Panc1 (cell line): ENCODE data around the gene UQCRQ. TPM values are rescaled to one million over a fixed set of nuclear protein-coding genes. Genes with fewer than 3 reads are reported as not detected.

Experiments
- ATAC-seq: fragments of 200-7000 bp; cut with Tn5 transposase; 2 replicates; pipeline ENCODE4 v1.9.1; 2020; ENCODE audit warnings: mild to moderate bottlenecking, moderate library complexity
- BruUV-seq: library from RNA; stranded (reverse); fragments of 400-500 nt; replicated peaks from 2 replicates; lab custom pipeline; 2021; lab: Mats Ljungman, UMichigan
- CTCF ChIA-PET: fragments of 300-600 bp; sonication (Branson Sonifier 250); formaldehyde crosslinking; loops from one replicate; lab custom pipeline; 2022; ENCODE audit warnings: antibody characterized with exemption; lab: Charles Lee
- POLR2A ChIA-PET: fragments of 300-600 bp; sonication (Branson Sonifier 250); formaldehyde crosslinking; loops from one replicate; lab custom pipeline; 2022; ENCODE audit warnings: antibody characterized with exemption; lab: Charles Lee
- DNase-seq: peaks from one replicate; pipeline ENCODE4 v3.0.0-alpha.2; 2010; ENCODE audit warnings: low read depth, low spot score
- H3K27ac ChIP-seq: 2 replicates; pipeline ENCODE4 v1.5.1; 2011; ENCODE audit warnings: mild to moderate bottlenecking, low read length, inconsistent platforms
- H3K27me3 ChIP-seq: fragments of 200-500 bp; sonication (Bioruptor generic); 2 replicates; pipeline ENCODE4 v1.6.0; 2014; ENCODE audit warnings: low read length, inconsistent platforms; ENCODE audit not compliant: control insufficient read depth, insufficient read depth
- H3K36me3 ChIP-seq: fragments of 200-500 bp; sonication (Bioruptor generic); 2 replicates; pipeline ENCODE4 v1.5.1; 2014; ENCODE audit warnings: inconsistent platforms, mild to moderate bottlenecking, low read length, moderate library complexity; ENCODE audit not compliant: control insufficient read depth, insufficient read depth
- H3K4me1 ChIP-seq: 2 replicates; pipeline ENCODE4 v1.5.1; 2011; ENCODE audit warnings: inconsistent platforms, mild to moderate bottlenecking, low read length, moderate library complexity; ENCODE audit not compliant: control insufficient read depth, insufficient read depth
- H3K4me3 ChIP-seq, 2 experiments: 2 replicates each; pipeline ENCODE4 v1.5.1; 2011 to 2012; ENCODE audit warnings: low read depth in 2 of 2, low read length in 2 of 2, mild to moderate bottlenecking in 2 of 2, inconsistent platforms in 1 of 2, moderate library complexity in 1 of 2
- H3K9me3 ChIP-seq: fragments of 200-500 bp; sonication (Bioruptor generic); 2 replicates; pipeline ENCODE4 v1.5.1; 2014; ENCODE audit warnings: low read depth, mild to moderate bottlenecking, inconsistent platforms, low read length, moderate library complexity; ENCODE audit not compliant: control insufficient read depth, insufficient read depth
- CTCF ChIP-seq: fragments of 450-650 bp; IDR thresholded peaks from 2 replicates; pipeline ENCODE4 v1.5.1; 2017; ENCODE audit warnings: mild to moderate bottlenecking
- POLR2AphosphoS5 ChIP-seq: IDR thresholded peaks from 2 replicates; pipeline ENCODE4 v1.6.1; 2012; ENCODE audit warnings: mild to moderate bottlenecking, low read depth, low read length, moderate library complexity
- REST ChIP-seq, 2 experiments: IDR thresholded peaks; 2 replicates each; pipeline ENCODE4 v1.6.1; 2011 to 2012; ENCODE audit warnings: low read depth in 2 of 2, control low read depth in 1 of 2, low read length in 1 of 2, mild to moderate bottlenecking in 1 of 2, moderate library complexity in 1 of 2; ENCODE audit not compliant: insufficient read depth in 1 of 2
- SIN3A ChIP-seq: IDR thresholded peaks from 2 replicates; pipeline ENCODE4 v1.6.1; 2012; ENCODE audit warnings: low read depth, mild to moderate bottlenecking, low read length, moderate library complexity, borderline replicate concordance; ENCODE audit not compliant: insufficient read depth
- TCF7L2 ChIP-seq: IDR thresholded peaks from 2 replicates; pipeline ENCODE4 v1.6.1; 2011; ENCODE audit warnings: mild to moderate bottlenecking, low read depth, low read length, inconsistent platforms
- in situ Hi-C: cut with HindIII; loops from 2 replicates; pipeline ENCODE4 v1.10.0; 2016; ENCODE audit warnings: low sequenced_read_pairs, low pct_unique_long_range_greater_than_20kb
- intact Hi-C: fragments of 100-400 bp; cut with micrococcal nuclease; formaldehyde crosslinking; loops from one replicate; pipeline ENCODE4 v1.10.0; 2022; ENCODE audit not compliant: unreplicated experiment
- total RNA-seq: library from RNA; stranded (reverse); gene quantifications from one replicate; pipeline ENCODE4 v1.2.1, GENCODE V29; 2021; ENCODE audit not compliant: unreplicated experiment

The UQCRQ gene
- total RNA-seq, 1 experiment from 2014 or later = 475 TPM

GRCh38 chr5:132830436-132831094 lies 35.9 kb upstream of the UQCRQ start, which contains the start of gene SHROOM1:
TSS of gene SHROOM1 (minus strand) at chr5:132830647. CDS start at chr5:132826140, 4,507 bp downstream.
- intact Hi-C loops = loop anchor here (2.0 kb wide), 1 partner anchor 52 kb away; no protein-coding TSS in a partner anchor
- H3K27me3 ChIP-seq = no peaks in the 10 kb centered on the region
- ATAC-seq = peak; percentile 90
- peaks cover 6% of the 10 kb centered on the region; the same call in 1 of the 2 replicates for H3K4me1 ChIP-seq
- H3K9me3 ChIP-seq = no peaks in the 10 kb centered on the region
- H3K27ac ChIP-seq = peak within 1 kb of the TSS; percentile 55
- no TSS peak for BruUV-seq
- in situ Hi-C loops = no loop called here
- H3K36me3 ChIP-seq = no peaks in the 10 kb centered on the region
- ChIA-PET POLR2A (no interaction called here), CTCF (interaction anchor here (0.7 to 1.6 kb wide), 3 partner anchors 10 to 53 kb away, joined by 5 to 9 read pairs (median 8); no protein-coding TSS in a partner anchor)
- H3K4me3 ChIP-seq = peak within 1 kb of the TSS; percentile 56 to 60
- TF ChIP-seq REST (IDR thresholded peaks at IDR 0.05; ENCODE audit: insufficient read depth in 1 of 2, low read depth in 2 of 2, low read length in 1 of 2) (no peak), CTCF (no peak), SIN3A (0 out of 2 replicates have a peak, but pooled peaks have one; percentile 41), TCF7L2 (peak; percentile 51; the same call in 1 of the 2 replicates), POLR2AphosphoS5 (no peak; the same call in 1 of the 2 replicates)
- DNase-seq = no peak

GRCh38 chr5:132831095-132831860 lies 35.2 kb upstream of the UQCRQ start:
- ATAC-seq (no peak), DNase-seq (no peak)
- POLR2A ChIA-PET = no interaction called here
- Histone ChIP-seq H3K27me3 (no peaks in the 10 kb centered on the region), H3K4me3 (peak overlapping the region; percentile 56 to 60), H3K4me1 (peaks cover 6% of the 10 kb centered on the region; the same call in 1 of the 2 replicates), H3K36me3 (no peaks in the 10 kb centered on the region), H3K9me3 (no peaks in the 10 kb centered on the region), H3K27ac (peak overlapping the region; percentile 55)
- TF ChIP-seq POLR2AphosphoS5 = no peak
- no peak for TF ChIP-seq SIN3A
- no peak for TF ChIP-seq CTCF
- no peak for TF ChIP-seq REST (IDR thresholded peaks at IDR 0.05; ENCODE audit: insufficient read depth in 1 of 2, low read depth in 2 of 2, low read length in 1 of 2)
- no peak for TF ChIP-seq TCF7L2
- CTCF ChIA-PET = interaction anchor here (0.7 kb wide), 2 partner anchors 11 to 28 kb away, joined by 5 to 9 read pairs; no protein-coding TSS in a partner anchor
- BruUV-seq = no TSS peak
- in situ Hi-C loops = no loop called here
- intact Hi-C loops = loop anchor here (2.0 kb wide), 1 partner anchor 52 kb away; no protein-coding TSS in a partner anchor
